Stimulated activated CD8-positive, alpha-beta memory T cell treated with anti-CD3 and anti-CD28 coated beads, Interleukin-2, amount 100 ng/mL, for 48 hours (primary cell): Measurements from ENCODE around the gene PNCK.
"Not testable (repeated sequence)": the region's sequence is repeated elsewhere in the genome, so short reads cannot be mapped to it uniquely, and the experiment has no call there.

Source experiments
- DNase-seq, 2 donors: peaks; one replicate each; pipeline ENCODE4 v3.0.0-alpha.2; 2020; ENCODE audit warnings: low read depth in 2 of 2

PNCK gene

DNA sequence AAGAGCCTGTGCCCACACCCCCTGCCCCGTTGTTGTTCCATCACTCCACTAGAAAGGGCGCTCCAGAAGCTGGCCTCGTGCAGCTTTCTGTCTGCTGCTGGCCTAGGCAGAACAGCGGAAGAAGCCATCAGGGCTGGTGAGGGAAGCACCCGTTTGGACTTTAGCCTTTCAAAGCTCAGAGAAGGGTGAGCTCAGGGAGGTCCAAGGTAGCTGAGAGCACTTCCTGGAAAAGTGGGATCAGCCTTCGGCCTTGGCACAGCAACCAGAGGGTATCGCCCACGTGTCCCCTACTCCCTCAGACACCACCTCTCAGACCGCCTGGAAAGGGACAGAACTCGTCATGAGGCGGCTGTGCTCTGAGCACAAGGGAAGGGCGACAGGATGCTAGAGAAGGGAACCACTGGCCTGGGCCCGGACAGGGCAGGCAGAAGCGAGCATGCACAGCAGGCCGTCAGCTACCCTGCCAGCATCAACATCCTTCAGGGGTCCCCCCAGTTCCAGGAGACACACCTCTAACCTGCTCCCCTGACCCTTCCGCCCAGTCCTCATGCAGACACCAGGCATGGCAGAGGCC lies 25.7 kb upstream of the PNCK start:
- not testable (repeated sequence) for DNase-seq

DNA sequence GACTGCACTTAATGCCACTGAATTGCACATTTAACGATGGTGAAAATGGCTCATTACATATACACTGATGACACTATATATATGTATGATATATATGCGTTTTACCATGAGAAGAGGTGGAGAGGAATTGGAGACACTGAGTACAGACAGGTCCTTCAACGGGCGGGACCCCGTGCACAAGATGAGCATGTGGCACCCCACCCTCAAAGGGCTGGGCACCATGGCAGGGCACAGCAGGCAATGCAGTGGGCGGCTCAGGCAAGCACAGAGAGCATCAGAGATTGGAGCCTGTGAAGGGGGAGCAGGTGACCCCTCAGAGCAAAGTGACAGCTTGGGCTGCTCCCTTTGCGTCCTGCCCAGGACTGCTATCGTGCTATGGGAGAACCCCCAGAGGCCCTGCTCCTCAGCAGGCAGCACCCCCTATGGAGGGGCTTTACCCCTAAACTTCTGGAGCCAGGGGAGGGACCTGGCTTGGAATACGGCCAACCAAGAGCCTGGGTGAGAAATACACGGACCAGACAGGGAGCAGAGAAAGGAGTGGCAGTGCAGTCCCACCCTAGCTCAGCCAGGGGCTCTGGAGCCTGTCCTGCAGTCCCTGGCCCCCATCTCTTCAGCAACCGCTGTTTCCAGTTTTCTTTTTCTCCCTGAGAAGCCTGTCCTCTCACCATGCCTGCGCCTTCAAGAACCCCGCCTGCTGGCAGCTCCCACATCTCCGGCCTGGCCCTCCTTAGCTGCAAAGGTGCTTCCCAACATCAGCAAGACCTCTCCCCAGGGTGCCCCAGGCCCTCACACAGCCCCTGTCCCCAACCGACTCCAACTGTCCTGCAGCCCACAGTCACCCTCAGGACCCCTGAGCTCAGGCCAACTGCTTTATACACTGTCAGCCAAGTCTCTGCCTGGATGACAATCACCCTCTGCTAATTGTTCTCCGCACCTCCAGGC lies 24.6 kb upstream of the PNCK start:
- no peak for DNase-seq

DNA sequence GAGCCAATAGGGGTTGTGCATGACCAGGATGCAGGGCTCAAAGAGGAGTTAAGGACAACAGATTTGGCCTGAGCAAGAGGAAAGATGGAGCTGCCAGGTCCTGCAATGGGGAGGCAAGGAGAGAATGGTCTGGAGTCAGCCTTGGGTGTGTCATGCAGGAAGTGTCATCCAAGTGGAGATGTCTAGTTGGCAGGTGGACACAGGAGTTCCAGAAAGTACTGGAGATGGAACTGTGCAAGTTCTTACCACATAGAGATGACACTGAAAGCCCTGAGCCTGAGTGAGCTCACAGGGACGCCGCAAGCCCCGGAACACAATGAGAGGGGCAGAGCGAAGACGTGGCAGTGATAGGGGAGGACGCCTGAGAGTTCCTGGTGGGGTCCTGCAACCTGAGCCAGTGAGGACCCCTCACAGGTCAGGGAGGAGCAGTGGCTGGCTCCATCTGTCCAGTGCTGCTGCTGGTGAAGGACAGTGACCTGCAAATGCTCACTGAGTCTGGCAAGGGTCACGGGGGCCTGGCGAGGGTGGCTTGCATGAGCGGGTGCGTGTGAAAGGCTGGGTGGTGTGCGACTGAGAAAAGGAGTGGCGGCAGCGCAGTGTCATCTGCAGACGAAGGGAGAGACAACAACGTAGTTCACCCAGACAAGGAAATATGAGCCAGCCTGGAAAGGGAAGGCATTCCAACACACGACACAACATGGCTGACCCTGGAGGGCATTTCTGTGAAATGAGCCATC lies 23.5 kb upstream of the PNCK start:
- not testable (repeated sequence) for DNase-seq

DNA sequence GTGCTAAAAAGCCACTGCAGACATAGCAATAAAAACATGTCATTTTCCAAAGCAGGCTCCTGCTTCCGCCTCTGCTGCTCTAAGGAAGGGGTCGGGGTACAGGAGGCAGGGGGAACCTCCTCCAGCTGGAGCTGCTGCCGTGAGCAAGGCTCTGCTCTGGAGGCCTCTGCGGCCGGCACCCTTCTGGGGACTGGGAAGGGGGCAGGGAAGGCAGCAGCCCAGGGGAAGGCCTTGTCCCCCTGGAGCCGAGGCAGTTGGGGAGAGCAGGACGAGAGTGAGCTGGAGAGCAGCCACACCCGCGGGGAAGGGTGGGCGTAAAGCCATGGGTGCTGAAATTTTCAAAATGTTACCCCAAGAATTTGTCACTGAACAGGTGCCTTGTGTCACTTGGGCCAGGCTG lies 22.9 kb upstream of the PNCK start:
- DNase-seq, result not testable (repeated sequence)

DNA sequence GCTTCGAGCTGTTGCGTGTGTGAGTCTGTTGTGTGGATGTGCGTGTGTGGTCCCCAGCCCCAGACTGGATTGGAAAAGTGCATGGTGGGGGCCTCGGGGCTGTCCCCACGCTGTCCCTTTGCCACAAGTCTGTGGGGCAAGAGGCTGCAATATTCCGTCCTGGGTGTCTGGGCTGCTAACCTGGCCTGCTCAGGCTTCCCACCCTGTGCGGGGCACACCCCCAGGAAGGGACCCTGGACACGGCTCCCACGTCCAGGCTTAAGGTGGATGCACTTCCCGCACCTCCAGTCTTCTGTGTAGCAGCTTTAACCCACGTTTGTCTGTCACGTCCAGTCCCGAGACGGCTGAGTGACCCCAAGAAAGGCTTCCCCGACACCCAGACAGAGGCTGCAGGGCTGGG lies 22.5 kb upstream of the PNCK start:
- no peak for DNase-seq

DNA sequence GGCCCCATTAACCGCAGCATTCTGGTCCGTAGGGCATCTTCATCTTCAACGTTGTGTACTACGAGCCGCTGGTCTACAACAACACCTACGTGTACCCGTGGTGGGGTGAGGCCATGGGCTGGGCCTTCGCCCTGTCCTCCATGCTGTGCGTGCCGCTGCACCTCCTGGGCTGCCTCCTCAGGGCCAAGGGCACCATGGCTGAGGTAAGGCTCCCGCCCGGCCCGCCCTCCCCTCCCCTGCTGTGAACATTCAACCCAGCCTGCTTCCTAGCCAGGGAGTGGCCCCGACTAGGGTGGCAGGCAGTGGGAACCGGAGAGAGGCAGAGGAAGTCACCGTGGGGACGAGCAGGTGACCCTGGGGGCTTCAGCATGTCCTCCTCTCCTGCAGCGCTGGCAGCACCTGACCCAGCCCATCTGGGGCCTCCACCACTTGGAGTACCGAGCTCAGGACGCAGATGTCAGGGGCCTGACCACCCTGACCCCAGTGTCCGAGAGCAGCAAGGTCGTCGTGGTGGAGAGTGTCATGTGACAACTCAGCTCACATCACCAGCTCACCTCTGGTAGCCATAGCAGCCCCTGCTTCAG lies 21.2 kb upstream of the PNCK start:
- DNase-seq, result no peak

DNA sequence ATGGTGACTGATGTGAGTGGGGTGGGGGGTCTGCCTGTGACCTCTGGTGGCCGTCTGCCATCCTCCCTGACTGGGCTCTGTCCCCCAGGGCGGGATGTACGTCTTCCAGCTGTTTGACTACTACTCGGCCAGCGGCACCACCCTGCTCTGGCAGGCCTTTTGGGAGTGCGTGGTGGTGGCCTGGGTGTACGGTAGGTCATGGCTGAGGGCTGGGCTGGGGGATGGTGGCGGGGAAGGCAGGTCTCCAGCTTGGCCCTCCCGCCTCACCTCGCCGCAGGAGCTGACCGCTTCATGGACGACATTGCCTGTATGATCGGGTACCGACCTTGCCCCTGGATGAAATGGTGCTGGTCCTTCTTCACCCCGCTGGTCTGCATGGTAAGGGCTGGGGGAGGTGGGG lies 20.6 kb upstream of the PNCK start:
- DNase-seq, result not testable (repeated sequence)

DNA sequence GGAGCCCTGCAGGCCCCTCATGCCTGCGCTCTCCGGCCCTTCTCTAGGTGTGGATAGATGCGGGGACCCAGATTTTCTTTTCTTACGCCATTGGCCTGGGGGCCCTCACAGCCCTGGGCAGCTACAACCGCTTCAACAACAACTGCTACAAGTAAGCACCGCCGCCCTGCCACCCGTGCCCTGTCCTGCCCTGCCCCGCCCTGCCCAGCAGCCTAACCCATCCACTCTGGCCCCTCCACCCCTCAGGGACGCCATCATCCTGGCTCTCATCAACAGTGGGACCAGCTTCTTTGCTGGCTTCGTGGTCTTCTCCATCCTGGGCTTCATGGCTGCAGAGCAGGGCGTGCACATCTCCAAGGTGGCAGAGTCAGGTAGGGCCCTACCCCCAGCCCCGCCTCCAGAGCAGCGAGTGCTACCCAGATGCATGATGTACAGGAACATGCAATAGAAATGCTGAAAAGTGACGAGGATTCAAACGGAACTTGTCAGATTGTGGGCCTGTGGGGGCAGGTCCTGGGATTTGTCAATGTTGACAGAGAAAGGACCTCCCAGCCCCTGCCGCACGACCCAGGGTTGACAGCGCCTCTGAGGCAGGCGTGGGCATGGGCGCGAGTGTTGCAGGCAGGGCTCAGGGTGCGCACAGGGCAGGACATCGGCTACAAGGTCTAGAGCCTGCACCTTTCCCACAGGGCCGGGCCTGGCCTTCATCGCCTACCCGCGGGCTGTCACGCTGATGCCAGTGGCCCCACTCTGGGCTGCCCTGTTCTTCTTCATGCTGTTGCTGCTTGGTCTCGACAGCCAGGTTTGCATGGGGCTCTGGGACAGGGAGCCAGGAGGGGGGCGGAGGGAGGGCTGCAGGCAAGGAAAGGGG lies 19.8 kb upstream of the PNCK start:
- no peak for DNase-seq

DNA sequence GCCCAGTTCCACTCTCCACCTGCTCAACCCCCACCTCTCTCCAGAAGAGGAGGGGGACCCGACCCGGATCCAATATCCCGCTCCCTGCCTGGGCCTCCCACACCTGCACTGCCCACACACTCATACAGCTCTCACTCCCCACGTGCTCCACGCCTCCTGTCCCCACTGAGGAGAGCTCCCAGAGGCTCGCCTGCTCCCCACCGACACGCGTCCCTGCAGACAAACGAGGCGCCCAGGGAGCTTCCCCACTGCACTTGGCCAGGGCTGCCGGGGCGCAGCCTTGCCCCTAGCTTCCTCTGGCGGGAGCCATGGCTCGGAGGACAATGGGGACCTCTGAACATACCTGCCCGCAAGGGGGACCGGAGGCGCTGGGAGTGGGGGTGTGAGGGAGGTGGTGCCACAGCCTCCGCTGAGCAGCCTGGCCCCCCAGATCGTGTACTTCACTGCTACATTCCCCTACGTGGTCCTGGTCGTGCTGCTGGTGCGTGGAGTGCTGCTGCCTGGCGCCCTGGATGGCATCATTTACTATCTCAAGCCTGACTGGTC lies 19.1 kb upstream of the PNCK start:
- no peak for DNase-seq

DNA sequence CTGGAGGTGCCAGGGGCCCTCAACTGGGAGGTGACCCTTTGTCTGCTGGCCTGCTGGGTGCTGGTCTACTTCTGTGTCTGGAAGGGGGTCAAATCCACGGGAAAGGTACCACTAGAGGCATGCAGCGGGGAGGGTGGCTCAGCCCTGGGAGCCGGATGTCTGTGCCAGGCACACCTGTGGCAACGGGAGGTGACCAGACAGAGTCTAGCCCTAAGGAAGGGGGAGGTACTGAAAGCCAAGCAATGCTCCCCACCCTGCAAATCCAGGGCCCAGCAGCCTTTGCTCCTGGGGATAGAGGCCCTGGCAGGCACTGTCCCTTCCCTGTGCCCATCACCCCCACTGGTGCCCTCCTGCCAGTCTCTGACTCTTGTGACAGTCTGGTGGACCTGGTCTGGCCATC lies 18.4 kb upstream of the PNCK start:
- no peak for DNase-seq

DNA sequence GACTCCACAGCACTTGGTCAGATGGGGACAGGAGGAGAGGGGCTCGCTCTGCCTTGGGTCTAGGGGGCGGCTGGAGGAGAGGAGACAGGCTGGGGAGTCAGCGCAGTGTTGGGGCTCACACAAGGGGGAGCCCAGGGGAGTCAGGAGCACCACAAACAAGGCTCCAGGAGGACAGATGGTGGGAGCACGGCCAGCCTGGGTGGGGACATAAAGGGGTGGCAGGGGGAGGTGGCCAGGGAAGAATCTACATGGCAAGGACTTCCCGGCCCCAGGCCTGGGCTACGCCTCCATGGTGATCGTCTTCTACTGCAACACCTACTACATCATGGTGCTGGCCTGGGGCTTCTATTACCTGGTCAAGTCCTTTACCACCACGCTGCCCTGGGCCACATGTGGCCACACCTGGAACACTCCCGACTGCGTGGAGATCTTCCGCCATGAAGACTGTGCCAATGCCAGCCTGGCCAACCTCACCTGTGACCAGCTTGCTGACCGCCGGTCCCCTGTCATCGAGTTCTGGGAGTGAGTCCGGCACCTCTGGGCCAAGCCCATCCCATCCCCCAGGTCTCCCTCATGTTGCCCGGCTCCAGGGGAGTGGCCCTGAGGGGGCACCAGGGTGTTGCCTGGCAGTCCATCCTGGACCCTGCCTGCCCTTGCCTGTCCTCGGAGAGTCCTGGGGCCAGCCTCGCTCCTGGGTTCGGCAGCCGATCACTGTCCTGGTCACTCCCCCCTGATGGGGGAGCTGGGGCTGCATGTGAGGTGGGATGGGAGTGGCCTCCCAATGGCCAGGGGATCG lies 17.6 kb upstream of the PNCK start:
- not testable (repeated sequence) for DNase-seq

DNA sequence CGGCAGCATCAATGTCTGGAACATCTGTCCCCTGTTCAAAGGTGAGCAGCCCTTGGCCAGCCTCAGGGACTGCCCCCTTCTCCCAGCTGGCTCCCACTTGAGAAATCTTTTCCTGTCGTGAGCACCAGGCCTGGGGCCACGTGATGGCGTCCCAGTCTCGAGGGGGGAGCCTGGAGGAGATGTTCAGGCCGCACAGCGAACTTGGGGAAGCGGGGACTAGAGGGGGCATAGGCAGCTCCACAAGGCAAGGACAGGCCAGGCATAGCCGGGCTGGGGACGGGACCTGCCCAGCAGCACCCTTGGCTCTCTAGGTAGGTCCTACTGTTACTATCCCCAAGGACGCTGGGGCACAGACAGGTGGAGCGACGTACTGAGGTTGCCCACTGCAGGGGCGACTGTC lies 16.9 kb upstream of the PNCK start:
- no peak for DNase-seq

DNA sequence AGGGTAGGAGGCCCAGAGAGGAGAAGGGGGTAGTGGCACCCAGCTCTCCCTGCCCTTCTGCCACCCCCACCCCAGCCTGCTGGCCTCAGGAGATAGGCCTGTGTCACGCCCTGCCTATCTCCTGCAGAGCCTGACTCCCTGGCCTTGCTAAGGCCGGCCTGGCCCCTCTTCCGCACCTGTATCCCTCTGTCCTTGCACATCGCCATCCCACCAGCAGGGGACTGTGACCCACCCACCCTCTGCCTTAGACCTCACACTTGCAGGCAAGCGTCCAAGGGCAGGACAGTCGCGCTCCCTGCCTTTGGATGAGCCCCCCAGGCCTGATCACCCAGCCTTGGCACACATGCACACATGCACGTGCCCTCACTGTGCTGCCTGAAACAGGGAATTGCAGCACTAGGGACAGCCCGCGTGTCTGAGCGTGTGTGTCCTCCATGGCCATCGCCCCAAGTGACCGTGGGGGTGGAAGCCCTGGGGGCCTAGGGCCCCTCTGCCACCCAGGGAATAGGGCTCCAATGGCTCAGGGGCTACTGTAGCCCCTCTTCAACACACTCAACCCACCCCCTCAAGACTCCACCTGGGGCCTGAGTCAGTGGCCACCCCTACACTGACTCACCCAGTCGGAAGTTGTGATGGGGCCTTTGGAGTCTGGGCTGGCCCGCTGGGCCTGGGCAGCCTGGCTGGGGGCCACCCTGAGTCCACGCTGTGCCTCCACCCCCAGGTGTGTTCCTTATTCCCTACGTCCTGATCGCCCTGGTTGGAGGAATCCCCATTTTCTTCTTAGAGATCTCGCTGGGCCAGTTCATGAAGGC lies 16.2 kb upstream of the PNCK start:
- no peak for DNase-seq

DNA sequence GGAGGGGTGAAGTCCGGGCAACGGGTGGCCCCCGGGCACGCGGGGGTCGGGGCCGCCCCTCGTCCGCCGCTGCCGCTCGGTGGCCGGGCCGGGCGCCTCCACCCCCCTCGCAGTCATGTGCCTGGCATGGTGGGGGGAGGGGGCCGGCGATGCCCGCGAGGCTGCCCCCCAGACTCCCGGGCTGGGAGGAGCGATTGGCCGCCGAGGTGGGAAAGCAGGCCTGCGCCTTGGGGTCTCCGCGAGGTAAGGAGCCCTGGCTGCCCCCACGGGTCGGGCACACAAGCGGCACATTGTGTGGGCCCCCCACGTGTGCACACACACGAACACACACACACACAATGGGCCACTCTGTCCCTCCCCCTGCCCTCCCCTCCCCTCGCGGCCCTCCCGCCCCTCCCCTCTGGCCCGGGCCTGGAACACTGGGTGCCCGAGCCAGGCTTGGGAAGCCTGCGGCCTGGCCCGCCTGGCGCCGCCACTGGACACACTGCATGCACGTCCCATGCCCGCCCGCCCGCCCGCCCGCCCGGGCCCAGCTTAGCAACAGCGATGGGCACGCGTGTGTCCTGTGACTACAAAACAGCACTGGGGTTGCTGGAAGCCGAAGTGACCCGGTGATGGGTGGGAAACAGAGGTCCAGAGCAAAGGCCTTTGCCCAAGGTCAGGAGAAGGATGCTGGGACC lies 15.4 kb upstream of the PNCK start:
- DNase-seq, result no peak

DNA sequence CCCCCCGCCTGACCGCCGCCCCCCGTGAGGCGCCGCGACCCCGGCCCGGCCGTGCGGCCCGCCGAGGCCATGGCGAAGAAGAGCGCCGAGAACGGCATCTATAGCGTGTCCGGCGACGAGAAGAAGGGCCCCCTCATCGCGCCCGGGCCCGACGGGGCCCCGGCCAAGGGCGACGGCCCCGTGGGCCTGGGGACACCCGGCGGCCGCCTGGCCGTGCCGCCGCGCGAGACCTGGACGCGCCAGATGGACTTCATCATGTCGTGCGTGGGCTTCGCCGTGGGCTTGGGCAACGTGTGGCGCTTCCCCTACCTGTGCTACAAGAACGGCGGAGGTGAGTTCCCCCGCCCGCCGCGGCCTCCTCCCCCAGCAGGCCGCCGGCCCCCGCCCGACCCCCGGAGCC lies 14.9 kb upstream of the PNCK start:
- no peak for DNase-seq

DNA sequence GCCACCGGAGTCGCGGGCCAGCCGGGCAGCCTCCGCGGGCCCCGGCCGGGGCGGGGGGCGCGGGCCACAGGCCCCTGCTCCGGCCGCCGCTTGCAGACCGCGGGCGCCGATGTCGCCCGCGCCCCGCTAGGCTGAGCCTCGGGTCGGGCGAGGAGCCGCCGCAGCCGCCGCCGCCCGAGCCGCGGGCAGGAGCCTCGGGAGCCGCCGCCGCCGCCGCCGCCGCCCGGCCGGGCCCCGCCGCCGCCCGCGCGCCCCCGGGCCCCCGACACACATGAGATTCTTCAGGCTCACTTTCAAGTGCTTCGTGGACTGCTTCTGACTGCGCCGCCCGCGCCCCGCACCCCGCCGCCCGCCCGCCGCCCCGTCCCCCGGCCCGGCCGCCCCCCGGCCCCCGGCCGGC lies 14.5 kb upstream of the PNCK start:
- DNase-seq, result no peak

DNA sequence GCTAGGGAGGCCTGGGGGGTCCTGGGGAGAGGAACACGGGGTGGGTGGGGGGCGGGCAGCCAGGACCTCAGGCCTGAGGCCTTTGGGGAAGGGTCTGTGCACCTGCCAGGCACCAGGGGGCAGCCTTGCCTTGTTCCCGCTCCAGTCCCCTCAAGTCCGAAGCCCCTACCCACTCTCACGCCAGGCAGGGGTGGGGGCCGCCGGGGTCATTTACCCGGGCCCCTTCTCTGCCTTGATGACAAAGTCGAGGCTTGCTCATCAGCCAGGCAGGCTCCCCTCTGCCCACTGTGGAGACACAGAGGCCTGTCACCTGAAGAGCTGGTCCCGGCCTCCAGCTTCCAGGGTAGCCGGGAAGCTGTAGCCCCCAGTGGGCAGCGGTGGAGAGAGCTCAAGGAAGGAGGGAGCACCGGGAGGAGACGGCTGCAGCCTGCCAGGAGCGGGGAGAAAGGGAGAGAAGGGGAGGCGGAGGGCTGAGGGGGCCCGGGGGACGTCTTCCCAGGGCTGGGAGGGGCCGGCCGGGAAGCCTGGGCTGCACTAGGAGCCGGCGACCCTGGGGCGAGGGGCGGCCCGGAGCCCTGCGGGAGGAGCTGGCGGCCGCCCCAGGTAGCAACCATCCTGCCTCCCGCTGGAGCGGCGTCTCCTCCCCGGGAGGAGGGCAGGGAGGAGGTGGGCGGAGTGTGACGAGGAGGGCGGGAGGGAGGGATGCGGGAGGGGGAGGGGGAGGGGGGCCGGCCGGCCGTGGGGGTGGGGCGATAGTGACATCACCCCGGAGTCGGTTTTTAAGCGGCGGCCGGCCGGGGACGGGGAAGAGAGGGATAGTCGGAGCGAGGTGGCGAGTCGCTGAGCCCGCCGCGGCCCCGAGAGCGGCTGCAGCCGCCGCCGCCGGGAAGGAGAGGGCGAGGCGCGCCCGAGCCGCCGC lies 13.8 kb upstream of the PNCK start, which contains the start of gene SLC6A8:
Gene SLC6A8 (plus strand): TSS at position 806 of the 919 bp plus-strand sequence. CDS start 649 bp downstream, outside the sequence.
- DNase-seq, result no peak

DNA sequence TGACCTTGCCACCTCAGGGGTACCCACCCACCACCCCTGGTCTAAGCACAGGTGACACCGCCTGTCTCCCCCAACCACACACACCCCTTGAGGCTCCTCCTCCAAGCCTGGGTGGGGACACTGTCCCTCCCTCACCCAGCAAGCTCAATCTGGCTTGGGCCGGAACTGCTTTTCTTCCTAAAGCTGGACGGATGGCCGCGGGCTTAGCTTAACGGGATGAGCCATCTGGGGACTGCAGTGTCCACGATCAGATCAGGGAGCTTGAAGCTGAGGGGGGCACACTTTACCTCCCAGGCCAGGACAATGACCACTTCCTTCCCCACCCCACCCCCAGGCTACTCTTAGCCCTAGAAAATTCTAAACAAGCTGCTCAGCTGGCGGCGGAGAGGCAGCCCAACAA lies 13.1 kb upstream of the PNCK start:
- no peak for DNase-seq
